Loucy (cell line): ENCODE measurements around the gene DLD.
"Not testable (repeated sequence)": the region's sequence is repeated elsewhere in the genome, so short reads cannot be mapped to it uniquely, and the experiment has no call there.

Source experiments
- H2AFZ ChIP-seq: fragments of 200-600 bp; sonication (generic); 2 replicates; pipeline ENCODE4 v1.6.0; 2016; ENCODE audit warnings: antibody characterized with exemption, mild to moderate bottlenecking, low read length, moderate library complexity
- H3F3A ChIP-seq: fragments of 200-600 bp; 2 replicates; pipeline ENCODE4 v1.6.0; 2016; ENCODE audit warnings: antibody characterized with exemption, low read depth, mild to moderate bottlenecking
- H3K27me3 ChIP-seq: fragments of 200-600 bp; sonication (generic); 2 replicates; pipeline ENCODE4 v1.6.1; 2014; ENCODE audit warnings: low read length, mild to moderate bottlenecking; ENCODE audit not compliant: insufficient read depth, poor library complexity, severe bottlenecking
- H3K36me3 ChIP-seq: fragments of 200-600 bp; sonication (generic); 2 replicates; pipeline ENCODE4 v1.6.1; 2016; ENCODE audit warnings: low read length; ENCODE audit not compliant: insufficient read depth
- H3K4me1 ChIP-seq: fragments of 200-600 bp; sonication (generic); 2 replicates; pipeline ENCODE4 v1.5.1; 2014; ENCODE audit warnings: low read length, mild to moderate bottlenecking; ENCODE audit not compliant: insufficient read depth, poor library complexity, severe bottlenecking
- H3K4me2 ChIP-seq: fragments of 200-600 bp; sonication (generic); 2 replicates; pipeline ENCODE4 v1.6.0; 2014; ENCODE audit warnings: antibody characterized with exemption, low read length, low read depth, mild to moderate bottlenecking; ENCODE audit not compliant: poor library complexity, severe bottlenecking
- H3K4me3 ChIP-seq: fragments of 200-600 bp; sonication (generic); 2 replicates; pipeline ENCODE4 v1.5.1; 2014; ENCODE audit warnings: low read length, mild to moderate bottlenecking, mixed read lengths; ENCODE audit not compliant: poor library complexity, severe bottlenecking
- H3K79me2 ChIP-seq: fragments of 200-600 bp; sonication (generic); 2 replicates; pipeline ENCODE4 v1.6.1; 2014; ENCODE audit warnings: low read length; ENCODE audit not compliant: insufficient read depth
- H3K9ac ChIP-seq: fragments of 200-600 bp; sonication (generic); 2 replicates; pipeline ENCODE4 v1.6.0; 2014; ENCODE audit warnings: mild to moderate bottlenecking, low read depth, low read length, moderate library complexity; ENCODE audit not compliant: poor library complexity, severe bottlenecking
- H3K9me2 ChIP-seq: fragments of 200-600 bp; sonication (generic); replicated peaks from 2 replicates; pipeline ENCODE4 v1.6.1; 2016; ENCODE audit warnings: low read depth, low read length, mixed read lengths
- H3K9me3 ChIP-seq: fragments of 200-600 bp; sonication (generic); 2 replicates; pipeline ENCODE4 v1.6.1; 2014; ENCODE audit warnings: mild to moderate bottlenecking, antibody characterized with exemption, low read length, low read depth; ENCODE audit not compliant: insufficient read depth
- H4K20me1 ChIP-seq: fragments of 200-600 bp; sonication (generic); 2 replicates; pipeline ENCODE4 v1.6.0; 2014; ENCODE audit warnings: antibody characterized with exemption, low read length, mild to moderate bottlenecking; ENCODE audit not compliant: insufficient read depth, poor library complexity, severe bottlenecking
- EZH2phosphoT487 ChIP-seq: fragments of 200-600 bp; IDR thresholded peaks from 2 replicates; pipeline ENCODE4 v1.6.1; 2018; ENCODE audit warnings: antibody characterized with exemption, mild to moderate bottlenecking, moderate library complexity, borderline replicate concordance
- TF ChIP-seq, protein P1 (sequence below): fragments of 200-600 bp; sonication (generic); conservative IDR thresholded peaks from 2 replicates; pipeline ENCODE4 v1.5.1; 2014; ENCODE audit warnings: mild to moderate bottlenecking, antibody characterized with exemption, low read length

The DLD gene

DNA sequence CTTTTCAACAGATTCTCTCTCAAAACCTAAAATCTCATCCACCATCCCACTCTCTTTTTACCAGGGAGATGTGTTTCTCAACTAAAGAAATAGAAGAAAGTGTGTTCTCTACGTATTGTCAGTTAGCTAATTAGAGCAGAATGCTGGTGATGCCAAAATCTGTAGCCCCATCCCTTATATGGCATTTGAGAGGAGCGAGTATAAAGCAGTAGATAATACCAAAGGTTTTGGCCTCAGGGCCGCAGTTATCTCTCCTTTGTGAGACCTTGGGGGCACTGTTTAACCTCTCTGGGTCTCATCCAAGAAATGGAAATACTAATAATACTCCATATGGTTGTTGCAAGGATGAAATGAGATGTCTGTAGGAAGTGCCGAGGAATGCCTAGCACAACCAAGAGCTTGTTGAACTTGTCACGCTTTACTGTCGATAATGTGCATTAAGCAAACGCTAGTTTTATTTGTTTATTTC is 456 bp upstream of the DLD start:
- Histone ChIP-seq H3K9me2 (no peaks in the 10 kb centered on the region), H3K4me1 (peaks cover 39% of the 10 kb centered on the region), H4K20me1 (peaks cover 29% of the 10 kb centered on the region), H3K9me3 (no peaks in the 10 kb centered on the region), H3K9ac (peak overlapping the region; percentile 75), H3K36me3 (peaks cover 7% of the 10 kb centered on the region; the same call in 1 of the 2 replicates), H2AFZ (peak overlapping the region; percentile 93), H3F3A (no peaks in the 10 kb centered on the region), H3K27me3 (no peaks in the 10 kb centered on the region), H3K4me2 (peak overlapping the region; percentile 94), H3K4me3 (peak overlapping the region; percentile 86), H3K79me2 (peaks cover 44% of the 10 kb centered on the region)
- TF ChIP-seq EZH2phosphoT487: no peak
- TF ChIP-seq, protein P1, sequence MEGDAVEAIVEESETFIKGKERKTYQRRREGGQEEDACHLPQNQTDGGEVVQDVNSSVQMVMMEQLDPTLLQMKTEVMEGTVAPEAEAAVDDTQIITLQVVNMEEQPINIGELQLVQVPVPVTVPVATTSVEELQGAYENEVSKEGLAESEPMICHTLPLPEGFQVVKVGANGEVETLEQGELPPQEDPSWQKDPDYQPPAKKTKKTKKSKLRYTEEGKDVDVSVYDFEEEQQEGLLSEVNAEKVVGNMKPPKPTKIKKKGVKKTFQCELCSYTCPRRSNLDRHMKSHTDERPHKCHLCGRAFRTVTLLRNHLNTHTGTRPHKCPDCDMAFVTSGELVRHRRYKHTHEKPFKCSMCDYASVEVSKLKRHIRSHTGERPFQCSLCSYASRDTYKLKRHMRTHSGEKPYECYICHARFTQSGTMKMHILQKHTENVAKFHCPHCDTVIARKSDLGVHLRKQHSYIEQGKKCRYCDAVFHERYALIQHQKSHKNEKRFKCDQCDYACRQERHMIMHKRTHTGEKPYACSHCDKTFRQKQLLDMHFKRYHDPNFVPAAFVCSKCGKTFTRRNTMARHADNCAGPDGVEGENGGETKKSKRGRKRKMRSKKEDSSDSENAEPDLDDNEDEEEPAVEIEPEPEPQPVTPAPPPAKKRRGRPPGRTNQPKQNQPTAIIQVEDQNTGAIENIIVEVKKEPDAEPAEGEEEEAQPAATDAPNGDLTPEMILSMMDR: no peak

DNA sequence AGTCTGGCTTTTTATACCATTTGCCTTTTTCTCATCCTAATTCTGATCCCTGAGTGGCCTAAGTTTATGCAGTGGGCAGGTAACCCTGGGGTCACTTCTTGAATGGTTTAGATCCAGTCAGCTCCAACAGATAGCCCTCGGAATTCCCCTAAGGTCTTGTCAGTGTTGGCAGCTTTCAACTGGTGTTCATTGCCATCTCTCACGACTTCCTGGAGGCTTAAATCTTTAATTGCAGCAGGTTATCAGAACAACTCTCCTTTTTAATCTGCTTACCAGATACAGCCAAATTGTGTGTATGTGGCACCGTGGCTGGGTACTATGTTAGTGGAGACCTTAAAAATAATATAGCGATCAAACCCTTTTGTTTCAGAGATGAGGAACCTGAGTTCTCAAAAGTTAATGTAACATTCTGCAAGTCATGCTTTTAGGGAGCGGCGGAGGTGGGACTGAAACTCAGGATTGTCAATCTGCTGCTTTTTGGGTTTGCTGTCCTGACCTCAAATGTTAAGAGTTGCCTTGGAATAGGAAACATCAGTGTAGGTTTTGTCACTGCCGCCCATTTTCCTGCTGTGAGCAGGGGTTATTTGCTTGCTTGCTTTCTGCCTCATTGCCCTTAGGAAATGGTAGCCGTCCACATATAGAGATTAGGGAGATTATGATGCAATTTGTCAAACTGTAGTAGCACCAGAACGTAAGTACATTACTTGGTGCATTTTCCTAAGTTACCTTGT is 818 bp downstream of the DLD start:
- Histone ChIP-seq H3F3A (no peaks in the 10 kb centered on the region), H2AFZ (peak overlapping the region; percentile 93), H3K4me1 (peaks cover 45% of the 10 kb centered on the region), H3K4me2 (peak overlapping the region; percentile 94), H3K36me3 (peaks cover 7% of the 10 kb centered on the region; the same call in 1 of the 2 replicates), H3K27me3 (no peaks in the 10 kb centered on the region), H3K79me2 (peaks cover 57% of the 10 kb centered on the region), H3K9me2 (no peaks in the 10 kb centered on the region), H3K9me3 (no peaks in the 10 kb centered on the region), H3K9ac (peak overlapping the region; percentile 75), H3K4me3 (peak overlapping the region; percentile 86), H4K20me1 (peaks cover 41% of the 10 kb centered on the region)
- TF ChIP-seq EZH2phosphoT487: no peak
- TF ChIP-seq, protein P1: no peak

DNA sequence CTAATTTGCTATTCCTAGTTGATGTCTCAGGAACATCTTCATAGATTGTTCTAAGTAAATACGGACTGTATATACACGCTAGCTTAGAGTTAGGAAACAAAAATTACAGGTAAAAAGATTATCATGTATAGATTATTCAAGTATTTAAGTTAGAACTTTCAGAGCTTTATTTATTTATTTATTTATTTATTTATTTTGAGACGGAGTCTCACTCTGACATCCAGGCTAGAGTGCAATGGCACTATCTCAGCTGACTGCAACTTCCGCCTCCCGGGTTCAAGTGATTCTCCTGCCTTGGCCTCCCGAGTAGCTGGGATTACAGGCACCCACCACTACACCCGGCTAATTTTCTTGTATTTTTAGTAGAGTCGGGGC is 1.4 kb downstream of the DLD start:
- H3F3A ChIP-seq, H3K27me3 ChIP-seq, H3K9me2 ChIP-seq, H3K36me3 ChIP-seq, H2AFZ ChIP-seq, H3K9me3 ChIP-seq: not testable (repeated sequence)
- peaks cover 41% of the 10 kb centered on the region for H4K20me1 ChIP-seq
- H3K4me3 ChIP-seq: peak overlapping the region; percentile 86
- H3K79me2 ChIP-seq: peaks cover 62% of the 10 kb centered on the region
- H3K9ac ChIP-seq: peak overlapping the region; percentile 75
- peak overlapping the region; percentile 94 for H3K4me2 ChIP-seq
- peaks cover 45% of the 10 kb centered on the region for H3K4me1 ChIP-seq
